GM12872 (cell line): Measurements from ENCODE around the gene CCDC137.

Experiments used
- CTCF ChIP-seq: IDR thresholded peaks from 3 replicates; pipeline ENCODE4 v1.5.1; 2011; ENCODE audit warnings: low read depth, mild to moderate bottlenecking, low read length, moderate library complexity; ENCODE audit not compliant: insufficient read depth

Gene CCDC137

GRCh38 chr17:81665205-81666091 lies 1.1 kb upstream of the CCDC137 start:
- TF ChIP-seq CTCF, result no peak

GRCh38 chr17:81666092-81666341 lies 520 bp upstream of the CCDC137 start:
- no peak for TF ChIP-seq CTCF

- no peak for TF ChIP-seq CTCF
These were observed 1.2 kb downstream of the CCDC137 start for GRCh38 chr17:81667754-81668153.

GRCh38 chr17:81672504-81672903 lies 6.0 kb downstream of the CCDC137 start:
- TF ChIP-seq CTCF, result no peak

- no peak for TF ChIP-seq CTCF
These were observed 6.4 kb downstream of the CCDC137 start for GRCh38 chr17:81672954-81673353.

GRCh38 chr17:81673561-81674258 lies 7.2 kb downstream of the CCDC137 start:
- TF ChIP-seq CTCF, result no peak

- peak; percentile 56 for TF ChIP-seq CTCF
These were observed 9.1 kb downstream of the CCDC137 start for GRCh38 chr17:81675515-81676221.
